ENCODE data around the gene GARRE1.

GRCh38 chr19:34208291-34208884 lies 46.0 kb upstream of the GARRE1 start:
- TF ChIP-seq REST (IDR thresholded peaks at IDR 0.05; ENCODE audit: insufficient read depth in 1 of 2, low read depth in 2 of 2, low read length in 2 of 2) = no peak
- TF ChIP-seq POLR2AphosphoS5 (IDR thresholded peaks at IDR 0.05; ENCODE audit: low read depth, low read length) = no peak

All from PFSK-1 (cell line).